ENCODE measurements around the gene SRSF2. TPM values are rescaled to one million over a fixed set of nuclear protein-coding genes. Genes with fewer than 3 reads are reported as not detected.
"Not testable (repeated sequence)": the region's sequence is repeated elsewhere in the genome, so short reads cannot be mapped to it uniquely, and the experiment has no call there.

Gene SRSF2
- 100 to 1,000 TPM; 578 to 586 TPM for total RNA-seq

- ChIA-PET POLR2A (interaction anchor here (0.6 to 5.5 kb wide), 6 partner anchors 10 to 468 kb away, joined by 3 to 87 read pairs (median 3); partner anchors contain the start of genes JMJD6 and METTL23), CTCF (interaction anchor here (3.3 kb wide), 1 partner anchor 10 kb away, joined by 18 read pairs; the partner anchor contains the start of genes JMJD6 and METTL23)
Measured at GRCh38 chr17:76737082-76737675, at the start of gene SRSF2. SRSF2 (minus strand) TSS chr17:76737331; CDS start chr17:76737160, 171 bp downstream.

- ChIA-PET POLR2A (no interaction called here), CTCF (no interaction called here)
Measured at GRCh38 chr17:76784926-76785325, 47.8 kb upstream of the SRSF2 start.

- CTCF ChIA-PET: no interaction called here
- POLR2A ChIA-PET: no interaction called here
Measured at GRCh38 chr17:76783146-76783545, 46.0 kb upstream of the SRSF2 start.

- ChIA-PET CTCF (interaction anchor here (0.6 kb wide), 2 partner anchors 35 to 458 kb away, joined by 3 read pairs; no protein-coding TSS in a partner anchor), POLR2A (no interaction called here)
Measured at GRCh38 chr17:76781056-76781982, 44.2 kb upstream of the SRSF2 start.

GRCh38 chr17:76775021-76775600 lies 38.0 kb upstream of the SRSF2 start:
- ChIA-PET CTCF (no interaction called here), POLR2A (no interaction called here)

GRCh38 chr17:76772842-76773525 lies 35.9 kb upstream of the SRSF2 start:
- ChIA-PET CTCF (interaction anchor here (1.1 to 1.2 kb wide), 2 partner anchors 20 to 35 kb away, joined by 3 read pairs; partner anchors contain the start of gene MFSD11), POLR2A (interaction anchor here (0.9 kb wide), 1 partner anchor 55 kb away, joined by 3 read pairs; no protein-coding TSS in a partner anchor)

GRCh38 chr17:76758570-76758969 lies 21.4 kb upstream of the SRSF2 start:
- POLR2A ChIA-PET: interaction anchor here (0.6 to 0.7 kb wide), 2 partner anchors 22 to 330 kb away, joined by 3 read pairs; no protein-coding TSS in a partner anchor
- CTCF ChIA-PET: interaction anchor here (0.7 kb wide), 3 partner anchors 11 to 42 kb away, joined by 3 to 4 read pairs (median 4); no protein-coding TSS in a partner anchor

GRCh38 chr17:76757256-76757655 lies 20.1 kb upstream of the SRSF2 start:
- ChIA-PET POLR2A (no interaction called here), CTCF (interaction anchor here (0.6 kb wide), 1 partner anchor 454 kb away, joined by 3 read pairs; no protein-coding TSS in a partner anchor)

- POLR2A ChIA-PET: no interaction called here
- CTCF ChIA-PET: no interaction called here
Measured at GRCh38 chr17:76755285-76755684, 18.2 kb upstream of the SRSF2 start.

- ChIA-PET POLR2A (interaction anchor here (0.6 kb wide), 1 partner anchor 68 kb away, joined by 4 read pairs; no protein-coding TSS in a partner anchor), CTCF (interaction anchor here (1.0 kb wide), 1 partner anchor 19 kb away, joined by 3 read pairs; no protein-coding TSS in a partner anchor)
Measured at GRCh38 chr17:76753061-76753961, 16.2 kb upstream of the SRSF2 start.

- ChIA-PET CTCF (interaction anchor here (1.0 to 1.1 kb wide), 2 partner anchors 26 to 35 kb away, joined by 3 to 4 read pairs; no protein-coding TSS in a partner anchor), POLR2A (interaction anchor here (0.7 to 1.1 kb wide), 4 partner anchors 14 to 913 kb away, joined by 3 to 8 read pairs (median 3); no protein-coding TSS in a partner anchor)
Measured at GRCh38 chr17:76752006-76752405, 14.9 kb upstream of the SRSF2 start.

GRCh38 chr17:76751416-76751993 lies 14.4 kb upstream of the SRSF2 start:
- POLR2A ChIA-PET: interaction anchor here (0.8 to 1.1 kb wide), 2 partner anchors 14 to 16 kb away, joined by 3 to 8 read pairs; no protein-coding TSS in a partner anchor
- CTCF ChIA-PET: interaction anchor here (1.0 to 1.1 kb wide), 2 partner anchors 26 to 35 kb away, joined by 3 to 4 read pairs; no protein-coding TSS in a partner anchor

GRCh38 chr17:76748657-76749056 lies 11.5 kb upstream of the SRSF2 start:
- CTCF ChIA-PET: no interaction called here
- POLR2A ChIA-PET: no interaction called here

- ChIA-PET POLR2A (no interaction called here), CTCF (interaction anchor here (0.6 kb wide), 2 partner anchors 11 to 22 kb away, joined by 3 to 4 read pairs; no protein-coding TSS in a partner anchor)
Measured at GRCh38 chr17:76747716-76748363, 10.7 kb upstream of the SRSF2 start.

GRCh38 chr17:76745785-76746184 lies 8.7 kb upstream of the SRSF2 start:
- CTCF ChIA-PET, POLR2A ChIA-PET: not testable (repeated sequence)

GRCh38 chr17:76744747-76745146 lies 7.6 kb upstream of the SRSF2 start:
- POLR2A ChIA-PET: no interaction called here
- CTCF ChIA-PET: no interaction called here

- ChIA-PET CTCF (interaction anchor here (1.2 kb wide), 1 partner anchor 26 kb away, joined by 6 read pairs; no protein-coding TSS in a partner anchor), POLR2A (interaction anchor here (0.6 kb wide), 1 partner anchor 23 kb away, joined by 8 read pairs; no protein-coding TSS in a partner anchor)
Measured at GRCh38 chr17:76742958-76743357, 5.8 kb upstream of the SRSF2 start.

Measured in activated CD8-positive, alpha-beta memory T cell treated with anti-CD3 and anti-CD28 coated beads for 36 hours (primary cell).